ENCODE data around the gene TBX10. TPM values are rescaled to one million over a fixed set of nuclear protein-coding genes. Genes with fewer than 3 reads are reported as not detected.
"Not testable (repeated sequence)": the region's sequence is repeated elsewhere in the genome, so short reads cannot be mapped to it uniquely, and the experiment has no call there.

The TBX10 gene
- total RNA-seq, 1 experiment from 2014 or later = not detected

DNA sequence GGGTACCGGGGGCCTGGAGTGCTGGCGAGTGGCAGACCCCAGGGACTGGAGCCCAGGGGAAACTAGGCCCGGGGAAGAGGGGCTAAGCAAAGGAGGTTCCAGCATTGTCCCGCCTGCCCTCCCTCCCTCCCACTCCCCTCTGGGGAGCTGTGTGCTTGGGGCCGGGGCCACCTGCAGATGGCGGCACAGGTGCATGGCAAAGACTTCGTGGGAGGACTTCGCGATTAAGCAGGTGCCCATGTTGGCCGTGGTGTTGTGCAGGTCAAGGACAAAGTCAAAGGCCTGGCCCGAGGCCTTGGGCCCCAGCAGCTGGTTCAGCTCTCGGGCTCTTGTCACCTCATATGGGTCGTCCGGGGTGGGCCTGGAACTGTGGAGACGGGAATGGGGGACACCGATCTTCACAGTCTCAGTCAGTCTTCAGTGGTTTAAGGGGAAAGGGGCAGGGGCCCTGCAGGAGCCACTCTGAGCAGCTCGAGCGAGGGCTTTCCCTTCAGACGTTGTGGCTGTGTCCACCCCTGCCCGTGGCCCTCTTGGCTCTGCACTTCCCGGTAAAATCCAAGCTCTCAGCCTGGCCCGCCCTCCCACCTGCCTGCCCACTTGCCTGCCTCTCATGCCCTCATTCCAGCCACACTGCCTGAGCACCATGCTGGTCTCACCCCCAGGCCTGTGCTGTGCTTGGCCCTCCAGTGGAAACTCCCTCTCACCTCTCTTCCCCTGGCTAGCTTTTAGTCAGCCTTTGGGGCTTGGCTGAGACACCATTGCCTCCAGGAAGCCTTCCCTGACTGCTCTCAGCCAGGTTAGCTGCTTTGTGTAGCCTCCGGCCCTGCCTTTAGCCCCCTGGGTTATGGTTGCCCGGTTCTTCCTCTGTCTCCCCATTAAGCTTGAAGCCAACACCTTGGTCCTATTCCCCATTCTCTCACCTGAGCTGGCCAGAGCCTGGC lies 6.2 kb upstream of the TBX10 start:
- H3K9me3 ChIP-seq (replicated peaks) = peaks cover 21% of the 10 kb centered on the region
- no peaks in the 10 kb centered on the region for H3K36me3 ChIP-seq
- peaks cover 9% of the 10 kb centered on the region; the same call in 1 of the 2 replicates for H3K4me1 ChIP-seq (replicated peaks)
- DNase-seq (ENCODE audit: low read depth in 1 of 2, low spot score in 2 of 2) = peak in 1 of 2 experiments; percentile 56
- no peak overlapping the region for H3K27ac ChIP-seq
- peaks cover 1% of the 10 kb centered on the region; the same call in 1 of the 2 replicates for H3K27me3 ChIP-seq (replicated peaks)
- H3K4me3 ChIP-seq = no peak overlapping the region

DNA sequence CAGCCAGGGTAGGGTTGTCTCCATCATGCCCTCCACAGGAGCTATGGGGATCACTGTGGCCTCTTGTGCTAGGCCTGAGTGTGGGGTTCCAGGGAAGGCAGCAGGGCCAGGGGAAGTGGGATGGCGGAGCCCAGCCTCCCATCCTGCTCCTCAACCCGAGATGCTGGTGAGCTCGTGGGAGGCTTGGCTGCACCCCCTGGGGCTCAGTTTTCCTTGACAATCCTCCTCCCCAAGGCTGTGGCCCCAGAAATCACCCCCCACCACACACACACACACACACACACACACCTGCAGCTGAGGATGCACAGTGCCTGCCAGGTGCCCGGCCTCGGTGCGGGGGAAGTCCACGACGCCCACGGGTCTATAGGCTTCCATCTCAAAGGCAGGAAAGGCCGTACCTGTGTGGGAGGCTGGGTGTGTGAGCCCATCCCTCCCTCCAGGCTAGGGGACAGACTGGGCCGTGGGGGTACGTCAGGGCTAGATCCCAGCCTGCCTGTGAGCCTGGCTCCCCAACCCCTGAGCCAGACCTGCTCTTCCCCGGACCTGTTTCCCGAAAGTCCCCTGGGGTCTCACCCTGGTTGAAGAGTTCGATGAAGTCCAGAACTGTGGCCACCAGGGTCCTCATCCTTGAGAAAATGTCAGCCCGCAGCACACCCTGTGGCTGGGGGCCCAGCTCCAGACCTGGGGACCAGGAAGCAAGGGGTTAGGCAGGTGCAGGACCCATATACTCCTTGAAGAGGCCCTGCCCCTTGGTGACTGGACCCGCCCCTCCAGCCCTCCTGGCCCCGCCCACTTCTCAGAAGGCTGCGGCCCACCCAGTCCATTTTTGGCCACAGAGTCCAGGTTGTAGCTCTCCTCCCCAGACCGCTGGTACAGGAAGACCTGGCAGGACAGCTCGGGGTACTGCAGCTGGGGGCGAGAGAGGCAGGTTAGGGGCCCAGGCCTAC lies 5.2 kb upstream of the TBX10 start:
- Histone ChIP-seq H3K27me3 (replicated peaks) (peaks cover 10% of the 10 kb centered on the region), H3K9me3 (replicated peaks) (peaks cover 25% of the 10 kb centered on the region), H3K4me3 (no peak overlapping the region), H3K4me1 (replicated peaks) (peaks cover under 1% of the 10 kb centered on the region; the same call in 1 of the 2 replicates), H3K27ac (no peak overlapping the region), H3K36me3 (no peaks in the 10 kb centered on the region)
- DNase-seq (ENCODE audit: low read depth in 1 of 2, low spot score in 2 of 2) = peak in 1 of 2 experiments; percentile 56

DNA sequence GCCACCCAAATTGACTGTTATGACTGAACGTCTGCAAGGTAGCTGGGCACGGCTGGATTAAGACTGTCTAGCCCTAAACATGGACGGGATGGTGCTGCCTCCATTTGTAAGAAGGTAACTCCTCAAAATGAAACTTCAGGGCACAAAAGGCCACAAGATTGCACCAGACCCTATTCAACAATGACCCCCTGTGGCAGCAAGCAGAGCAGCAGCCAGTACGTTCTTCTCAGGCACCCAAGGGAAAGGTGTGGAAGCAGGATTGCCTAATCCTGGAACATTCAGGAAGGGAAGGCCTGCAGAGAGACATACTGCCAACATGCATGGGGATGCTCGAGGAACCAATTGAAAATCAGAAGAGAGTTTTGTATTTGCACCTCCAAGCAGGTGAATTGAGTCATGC lies 4.5 kb upstream of the TBX10 start:
- no peaks in the 10 kb centered on the region for H3K4me1 ChIP-seq (replicated peaks)
- peaks cover 14% of the 10 kb centered on the region for H3K27me3 ChIP-seq (replicated peaks)
- no peak for DNase-seq (ENCODE audit: low read depth in 1 of 2, low spot score in 2 of 2)
- no peaks in the 10 kb centered on the region for H3K36me3 ChIP-seq
- H3K27ac ChIP-seq = no peak overlapping the region
- H3K4me3 ChIP-seq = no peak overlapping the region
- H3K9me3 ChIP-seq (replicated peaks) = peaks cover 25% of the 10 kb centered on the region

DNA sequence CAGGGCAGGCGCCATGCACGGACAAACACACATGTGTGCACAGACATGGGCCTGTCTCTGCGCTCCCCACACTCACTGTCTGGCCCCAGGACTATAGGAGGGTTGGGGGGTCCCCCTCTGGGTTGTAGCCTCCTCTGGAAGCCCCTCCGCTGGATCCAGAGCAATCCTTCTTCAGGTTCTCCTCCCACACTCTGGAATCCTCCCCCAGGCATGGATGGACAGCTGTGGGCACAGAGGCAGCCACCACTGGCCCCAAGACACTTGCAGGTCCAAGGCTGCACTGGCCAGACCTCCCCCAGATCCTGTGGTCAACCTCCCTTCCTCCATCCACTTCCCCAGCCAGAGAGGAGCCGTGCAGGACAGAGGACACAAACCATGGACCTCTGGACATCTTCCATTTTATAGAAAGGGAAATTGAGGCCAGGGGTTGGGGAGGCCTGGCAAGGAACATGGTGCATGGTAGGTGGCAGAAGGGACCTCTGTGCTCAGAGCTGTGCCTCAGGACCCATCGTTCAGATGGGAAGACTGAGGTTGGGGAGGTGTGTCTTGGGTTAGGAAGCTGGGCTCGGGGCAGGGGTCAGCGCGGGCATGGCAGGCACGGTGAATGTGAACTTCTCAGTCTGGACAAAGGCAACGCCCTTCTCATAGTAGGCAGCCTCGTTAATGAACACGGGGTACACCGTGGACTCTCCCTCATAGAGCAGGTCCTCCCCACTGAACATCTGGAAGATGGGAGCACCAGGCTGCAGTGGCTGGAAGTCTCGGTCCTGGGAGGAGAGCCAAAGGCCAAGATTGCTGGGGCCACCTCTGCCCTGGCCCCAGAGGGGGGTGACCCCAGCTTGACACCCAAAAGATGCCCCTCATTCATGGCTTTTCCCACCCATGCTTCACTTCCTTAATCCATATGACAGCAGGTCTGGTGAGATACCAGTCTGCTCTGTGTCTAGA lies 2.9 kb upstream of the TBX10 start:
- Histone ChIP-seq H3K27ac (no peak overlapping the region), H3K27me3 (replicated peaks) (peaks cover 19% of the 10 kb centered on the region), H3K9me3 (replicated peaks) (peaks cover 25% of the 10 kb centered on the region), H3K36me3 (no peaks in the 10 kb centered on the region), H3K4me3 (no peak overlapping the region), H3K4me1 (replicated peaks) (no peaks in the 10 kb centered on the region)
- no peak for DNase-seq (ENCODE audit: low read depth in 1 of 2, low spot score in 2 of 2)

DNA sequence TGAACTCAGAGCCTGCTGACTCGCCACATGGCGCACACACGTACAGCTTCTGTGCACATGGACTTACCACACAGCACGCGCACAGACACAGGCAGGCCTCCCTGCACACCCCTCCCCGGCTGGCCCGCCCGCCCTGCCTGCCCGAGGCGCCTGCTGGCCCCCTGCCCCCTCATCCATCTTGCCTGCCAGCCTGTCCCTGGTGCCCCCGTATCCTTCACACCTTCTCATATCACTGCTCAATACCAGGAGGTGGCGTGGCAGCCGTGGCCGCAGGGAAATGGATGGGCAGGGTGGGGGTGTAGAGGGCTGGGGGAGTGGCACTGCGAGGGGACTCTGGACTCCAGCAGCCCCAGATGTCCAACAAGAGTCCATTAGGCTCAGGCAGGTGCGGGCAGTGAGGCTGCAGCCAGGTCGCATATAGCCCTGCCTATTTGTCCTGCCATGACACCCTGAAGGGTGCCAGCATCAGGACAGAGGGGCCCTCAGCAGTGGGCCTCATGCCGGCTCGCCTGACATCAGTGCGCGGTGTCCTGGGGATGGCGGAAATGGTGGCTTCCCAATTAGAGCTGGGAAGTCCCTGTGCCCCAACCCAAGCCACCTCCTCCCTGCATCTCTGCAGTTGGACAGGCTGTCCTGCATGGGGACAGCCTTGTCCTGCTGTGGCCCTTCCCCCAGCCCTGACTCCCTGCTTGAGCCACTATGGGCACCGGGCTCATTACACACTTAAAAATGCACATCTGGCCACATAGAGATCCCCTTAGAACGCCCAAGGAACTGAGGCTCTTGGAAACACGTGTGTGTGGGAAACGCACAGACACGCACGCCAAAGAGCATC lies 2.0 kb upstream of the TBX10 start:
- Histone ChIP-seq H3K9me3 (replicated peaks) (peaks cover 25% of the 10 kb centered on the region), H3K36me3 (no peaks in the 10 kb centered on the region), H3K27me3 (replicated peaks) (peaks cover 23% of the 10 kb centered on the region), H3K27ac (no peak overlapping the region), H3K4me1 (replicated peaks) (no peaks in the 10 kb centered on the region), H3K4me3 (no peak overlapping the region)
- DNase-seq (ENCODE audit: low read depth in 1 of 2, low spot score in 2 of 2) = no peak

DNA sequence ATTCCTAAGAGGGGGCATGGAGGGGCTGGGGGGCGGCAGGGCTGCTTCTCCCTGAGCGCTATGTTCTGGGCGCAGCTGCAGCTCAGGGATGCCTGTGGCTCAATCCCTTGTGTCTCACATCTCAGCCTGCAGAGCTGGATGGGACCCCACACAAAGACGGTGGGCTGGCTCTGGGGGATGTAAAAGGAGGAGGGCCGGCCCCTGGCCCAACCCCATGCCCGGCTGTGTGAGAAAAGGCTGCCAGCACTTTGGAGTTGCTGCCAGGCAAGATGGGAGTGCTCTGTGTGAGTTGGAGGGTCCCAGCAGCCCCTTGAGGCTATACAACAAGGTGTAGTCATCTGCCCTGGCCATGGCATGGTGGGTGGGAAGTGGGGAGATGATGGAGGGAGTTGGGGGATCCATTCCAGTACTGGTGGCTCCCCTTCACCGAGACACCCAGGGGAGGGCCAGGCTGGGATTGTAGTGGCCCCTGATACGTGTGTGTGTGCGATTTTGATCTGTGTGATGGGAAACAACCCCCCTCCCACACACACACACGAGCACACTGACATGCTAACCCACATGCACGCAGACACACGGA lies 1.3 kb upstream of the TBX10 start:
- Histone ChIP-seq H3K4me3 (no peak overlapping the region), H3K27ac (no peak overlapping the region), H3K36me3 (no peaks in the 10 kb centered on the region), H3K9me3 (replicated peaks) (peaks cover 25% of the 10 kb centered on the region), H3K27me3 (replicated peaks) (peaks cover 24% of the 10 kb centered on the region), H3K4me1 (replicated peaks) (no peaks in the 10 kb centered on the region)
- no peak for DNase-seq (ENCODE audit: low read depth in 1 of 2, low spot score in 2 of 2)

DNA sequence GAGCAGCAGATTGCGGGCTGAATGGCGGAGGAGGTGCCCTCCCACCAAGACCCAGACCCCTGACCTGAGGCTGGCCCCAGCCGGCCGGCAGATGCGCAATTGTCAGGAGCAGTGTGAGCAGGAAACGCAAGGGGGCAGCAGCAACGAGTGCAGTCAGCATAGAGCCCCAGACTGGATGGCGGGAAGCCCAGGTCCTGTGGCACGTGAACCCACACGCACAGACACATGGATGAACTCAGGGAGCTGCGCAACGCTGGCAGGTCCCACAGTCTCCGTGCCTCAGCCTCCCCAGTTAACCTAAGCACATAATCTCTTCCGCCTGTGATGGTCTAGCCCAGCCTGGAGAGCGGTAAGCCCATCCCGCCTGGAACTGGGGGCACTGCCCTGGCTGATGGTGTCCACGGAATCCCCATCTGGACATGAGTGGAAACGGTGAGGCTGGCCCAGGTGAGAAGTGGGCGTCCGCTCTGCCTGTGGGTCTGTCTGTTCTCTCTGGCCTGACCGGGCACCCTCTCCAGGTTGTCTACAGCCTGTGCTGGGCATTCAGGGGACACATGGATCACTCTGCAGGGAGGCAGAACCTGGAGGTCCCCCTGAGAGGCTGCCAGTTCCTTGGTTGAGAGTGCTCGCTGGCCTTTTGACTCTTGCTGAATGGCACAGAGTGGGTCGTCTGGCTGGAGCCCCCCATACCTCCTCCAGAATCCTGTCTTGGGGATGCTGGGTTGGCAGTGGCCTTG lies 626 bp upstream of the TBX10 start:
- Histone ChIP-seq H3K4me1 (replicated peaks) (no peaks in the 10 kb centered on the region), H3K4me3 (no peak overlapping the region), H3K9me3 (replicated peaks) (peaks cover 25% of the 10 kb centered on the region), H3K27ac (no peak overlapping the region), H3K36me3 (no peaks in the 10 kb centered on the region), H3K27me3 (replicated peaks) (peaks cover 26% of the 10 kb centered on the region)
- peak in 1 of 2 experiments; percentile 82 for DNase-seq (ENCODE audit: low read depth in 1 of 2, low spot score in 2 of 2)

DNA sequence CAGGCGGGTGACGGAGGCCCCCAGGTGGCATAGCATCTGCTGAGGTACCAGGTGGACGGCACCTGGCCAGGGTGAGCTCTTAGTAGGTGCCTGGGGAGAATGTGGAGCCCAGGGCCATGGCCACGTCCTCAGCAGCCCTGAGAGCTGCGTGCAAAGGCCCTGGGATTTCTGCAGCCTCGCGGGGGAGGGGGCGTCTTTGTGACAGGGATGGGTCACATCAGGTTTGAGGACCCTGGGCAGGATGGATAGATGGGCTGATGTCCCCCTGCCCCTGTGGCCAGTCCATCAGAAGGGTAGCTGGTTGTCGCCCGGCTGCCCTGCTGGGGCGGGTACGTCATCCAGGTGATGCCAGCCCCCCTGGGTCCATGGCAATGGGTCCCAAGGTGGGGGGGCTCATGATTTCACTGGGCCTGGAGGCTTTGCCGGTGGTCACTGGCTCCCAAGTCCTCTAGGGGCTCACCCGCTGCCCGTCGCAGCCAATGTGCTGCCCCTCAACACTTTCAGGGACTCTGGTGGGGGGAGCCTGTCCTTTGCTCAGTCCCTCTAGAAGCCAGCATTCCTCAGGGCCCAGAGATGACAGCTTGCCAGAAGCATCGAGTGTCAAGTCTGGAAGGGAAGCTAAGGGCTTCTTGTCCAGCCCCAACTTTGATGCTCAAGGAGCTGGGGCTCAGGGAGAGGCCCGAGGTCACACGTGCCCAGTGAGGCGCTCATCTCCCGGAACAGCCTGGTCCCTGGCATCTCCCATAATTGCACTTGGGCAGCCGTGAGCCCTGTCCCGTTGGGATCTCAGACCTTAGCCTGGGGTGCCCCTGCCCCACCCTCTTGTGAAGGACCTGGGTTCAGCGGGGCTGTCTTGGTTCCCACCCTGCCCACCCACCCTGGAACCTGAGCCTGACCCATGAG lies 777 bp downstream of the TBX10 start:
- H3K27me3 ChIP-seq (replicated peaks) = peaks cover 31% of the 10 kb centered on the region
- no peak overlapping the region for H3K27ac ChIP-seq
- DNase-seq (ENCODE audit: low read depth in 1 of 2, low spot score in 2 of 2) = no peak
- no peaks in the 10 kb centered on the region for H3K36me3 ChIP-seq
- H3K9me3 ChIP-seq (replicated peaks) = peaks cover 16% of the 10 kb centered on the region
- H3K4me3 ChIP-seq = no peak overlapping the region
- no peaks in the 10 kb centered on the region for H3K4me1 ChIP-seq (replicated peaks)

DNA sequence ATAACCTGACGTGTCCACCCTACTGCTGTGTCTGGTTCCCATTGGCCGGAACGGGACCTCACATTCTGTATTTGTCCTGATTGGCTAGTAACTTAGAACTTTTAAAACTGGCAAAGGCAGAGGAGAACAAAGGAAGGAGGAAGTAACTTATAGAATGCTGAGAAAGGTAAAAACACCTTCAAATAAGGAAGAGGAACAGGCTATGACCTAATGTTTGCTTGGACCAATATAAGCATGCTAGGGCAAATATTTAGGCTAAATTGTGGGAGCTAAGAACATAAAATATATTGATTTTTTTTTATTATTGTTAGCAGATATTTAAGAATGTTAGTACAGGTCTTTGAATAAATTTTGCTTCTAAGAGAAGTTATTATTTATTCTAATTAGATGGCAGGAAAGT lies 2.1 kb downstream of the TBX10 start:
- not testable (repeated sequence) for DNase-seq (ENCODE audit: low read depth in 1 of 2, low spot score in 2 of 2); H3K36me3 ChIP-seq; H3K4me1 ChIP-seq (replicated peaks); H3K27ac ChIP-seq; H3K4me3 ChIP-seq; H3K9me3 ChIP-seq (replicated peaks)
- peaks cover 31% of the 10 kb centered on the region for H3K27me3 ChIP-seq (replicated peaks)

DNA sequence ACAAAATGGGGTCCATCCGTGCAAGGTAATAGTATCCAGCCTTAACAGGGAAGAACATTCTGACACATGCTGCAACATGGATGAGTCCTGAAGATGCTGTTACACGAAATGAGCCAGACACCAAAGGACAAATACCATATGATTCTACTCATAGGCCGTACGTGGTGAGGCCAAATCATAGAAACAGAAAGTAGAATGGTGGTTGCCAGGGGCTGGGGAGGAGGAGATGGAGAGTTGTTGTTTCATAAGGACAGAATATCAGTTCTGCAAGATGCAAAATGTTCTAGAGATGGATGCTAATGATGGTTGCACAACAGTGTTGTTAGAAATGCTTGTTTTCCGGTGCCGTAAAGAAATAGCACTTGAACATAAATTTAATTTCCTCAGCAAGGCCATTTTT lies 2.6 kb downstream of the TBX10 start:
- H3K27ac ChIP-seq = no peak overlapping the region
- H3K4me1 ChIP-seq (replicated peaks) = no peaks in the 10 kb centered on the region
- no peak for DNase-seq (ENCODE audit: low read depth in 1 of 2, low spot score in 2 of 2)
- no peak overlapping the region for H3K4me3 ChIP-seq
- 0 out of 2 replicates have a peak, but pooled peaks cover 7% of the 10 kb centered on the region for H3K9me3 ChIP-seq (replicated peaks)
- H3K27me3 ChIP-seq (replicated peaks) = peaks cover 31% of the 10 kb centered on the region
- H3K36me3 ChIP-seq = no peaks in the 10 kb centered on the region

DNA sequence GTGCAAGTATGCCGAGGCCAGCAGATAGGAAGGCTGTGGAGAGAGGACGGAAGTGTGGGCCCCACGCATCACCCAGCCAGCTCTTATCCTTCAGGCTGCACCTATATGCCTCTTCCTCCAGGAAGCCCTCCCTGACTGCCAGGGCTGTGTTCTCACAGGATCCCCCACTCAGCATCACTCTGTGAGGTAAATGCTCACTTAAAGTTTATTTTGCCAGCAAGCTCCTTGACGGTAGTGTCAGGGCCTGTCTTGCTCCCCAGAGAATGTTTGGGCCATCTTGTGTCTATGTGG lies 4.4 kb downstream of the TBX10 start:
- Histone ChIP-seq H3K27me3 (replicated peaks) (peaks cover 23% of the 10 kb centered on the region), H3K36me3 (no peaks in the 10 kb centered on the region), H3K4me1 (replicated peaks) (peaks cover 12% of the 10 kb centered on the region), H3K27ac (no peak overlapping the region), H3K4me3 (no peak overlapping the region), H3K9me3 (replicated peaks) (0 out of 2 replicates have a peak, but pooled peaks cover 2% of the 10 kb centered on the region)
- DNase-seq (ENCODE audit: low read depth in 1 of 2, low spot score in 2 of 2) = no peak

All from SJSA1 (cell line).